ENCODE results near the gene ABCC3. TPM values are rescaled to one million over a fixed set of nuclear protein-coding genes. Genes with fewer than 3 reads are reported as not detected.
"Not testable (repeated sequence)": the region's sequence is repeated elsewhere in the genome, so short reads cannot be mapped to it uniquely, and the experiment has no call there.

The ABCC3 gene
- total RNA-seq, 1 donor from 2014 or later: not detected

DNA sequence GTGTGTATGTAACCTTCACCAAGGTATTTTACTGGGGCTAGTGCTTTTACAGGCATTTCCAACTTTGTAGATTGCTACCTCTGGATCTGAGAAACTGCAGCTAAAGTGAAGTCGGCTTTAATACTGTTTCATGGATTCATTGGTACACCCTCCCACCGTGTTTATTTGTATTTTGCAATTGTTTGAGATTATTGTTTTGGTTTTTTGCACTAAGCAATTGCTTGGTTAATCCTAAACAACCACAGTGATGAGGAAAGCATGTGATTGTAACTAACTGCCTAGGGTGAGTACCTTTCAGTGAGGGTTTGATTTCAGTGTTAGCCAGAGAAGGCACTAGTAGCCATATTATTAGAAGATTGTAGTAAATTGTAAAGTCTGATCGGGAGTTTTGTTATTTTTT is 88.1 kb downstream of the ABCC3 start:
- no peaks in the 10 kb centered on the region for H3K36me3 Mint-ChIP-seq (ENCODE audit: unreplicated experiment)
- peaks cover 20% of the 10 kb centered on the region for H3K4me1 Mint-ChIP-seq (ENCODE audit: low read depth, unreplicated experiment)
- TF ChIP-seq, protein P1, sequence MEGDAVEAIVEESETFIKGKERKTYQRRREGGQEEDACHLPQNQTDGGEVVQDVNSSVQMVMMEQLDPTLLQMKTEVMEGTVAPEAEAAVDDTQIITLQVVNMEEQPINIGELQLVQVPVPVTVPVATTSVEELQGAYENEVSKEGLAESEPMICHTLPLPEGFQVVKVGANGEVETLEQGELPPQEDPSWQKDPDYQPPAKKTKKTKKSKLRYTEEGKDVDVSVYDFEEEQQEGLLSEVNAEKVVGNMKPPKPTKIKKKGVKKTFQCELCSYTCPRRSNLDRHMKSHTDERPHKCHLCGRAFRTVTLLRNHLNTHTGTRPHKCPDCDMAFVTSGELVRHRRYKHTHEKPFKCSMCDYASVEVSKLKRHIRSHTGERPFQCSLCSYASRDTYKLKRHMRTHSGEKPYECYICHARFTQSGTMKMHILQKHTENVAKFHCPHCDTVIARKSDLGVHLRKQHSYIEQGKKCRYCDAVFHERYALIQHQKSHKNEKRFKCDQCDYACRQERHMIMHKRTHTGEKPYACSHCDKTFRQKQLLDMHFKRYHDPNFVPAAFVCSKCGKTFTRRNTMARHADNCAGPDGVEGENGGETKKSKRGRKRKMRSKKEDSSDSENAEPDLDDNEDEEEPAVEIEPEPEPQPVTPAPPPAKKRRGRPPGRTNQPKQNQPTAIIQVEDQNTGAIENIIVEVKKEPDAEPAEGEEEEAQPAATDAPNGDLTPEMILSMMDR (IDR thresholded peaks at IDR 0.05; ENCODE audit: partially characterized antibody, unreplicated experiment): no peak
- no peaks in the 10 kb centered on the region for H3K27me3 Mint-ChIP-seq (ENCODE audit: unreplicated experiment)
- no peaks in the 10 kb centered on the region for H3K9me3 Mint-ChIP-seq (ENCODE audit: unreplicated experiment)
- DNase-seq: no peak
- peak overlapping the region; percentile 91 for H3K4me3 Mint-ChIP-seq (ENCODE audit: unreplicated experiment)
- peak overlapping the region; percentile 36 for H3K27ac Mint-ChIP-seq (ENCODE audit: unreplicated experiment)

DNA sequence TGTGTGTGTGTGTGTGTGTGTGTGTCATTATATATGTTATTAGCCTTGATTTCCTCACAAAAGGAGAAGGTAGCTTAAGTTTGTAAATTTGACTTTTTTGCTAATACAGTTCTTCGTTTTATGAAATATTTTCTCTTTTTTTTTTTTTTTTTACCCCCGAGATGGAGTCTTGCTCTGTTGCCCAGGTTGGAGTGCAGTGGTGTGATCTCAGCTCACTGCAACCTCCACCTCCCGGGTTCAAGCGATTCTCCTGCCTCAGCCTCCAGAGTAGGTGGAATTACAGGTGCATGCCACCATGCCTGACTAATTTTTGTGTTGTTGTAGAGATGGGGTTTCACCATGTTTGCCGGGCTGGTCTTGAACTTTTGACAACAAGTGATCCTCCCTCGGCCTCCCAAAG is 89.9 kb downstream of the ABCC3 start:
- not testable (repeated sequence) for DNase-seq; H3K27me3 Mint-ChIP-seq (ENCODE audit: unreplicated experiment); H3K27ac Mint-ChIP-seq (ENCODE audit: unreplicated experiment); H3K9me3 Mint-ChIP-seq (ENCODE audit: unreplicated experiment); H3K36me3 Mint-ChIP-seq (ENCODE audit: unreplicated experiment); H3K4me3 Mint-ChIP-seq (ENCODE audit: unreplicated experiment)
- peaks cover 20% of the 10 kb centered on the region for H3K4me1 Mint-ChIP-seq (ENCODE audit: low read depth, unreplicated experiment)

DNA sequence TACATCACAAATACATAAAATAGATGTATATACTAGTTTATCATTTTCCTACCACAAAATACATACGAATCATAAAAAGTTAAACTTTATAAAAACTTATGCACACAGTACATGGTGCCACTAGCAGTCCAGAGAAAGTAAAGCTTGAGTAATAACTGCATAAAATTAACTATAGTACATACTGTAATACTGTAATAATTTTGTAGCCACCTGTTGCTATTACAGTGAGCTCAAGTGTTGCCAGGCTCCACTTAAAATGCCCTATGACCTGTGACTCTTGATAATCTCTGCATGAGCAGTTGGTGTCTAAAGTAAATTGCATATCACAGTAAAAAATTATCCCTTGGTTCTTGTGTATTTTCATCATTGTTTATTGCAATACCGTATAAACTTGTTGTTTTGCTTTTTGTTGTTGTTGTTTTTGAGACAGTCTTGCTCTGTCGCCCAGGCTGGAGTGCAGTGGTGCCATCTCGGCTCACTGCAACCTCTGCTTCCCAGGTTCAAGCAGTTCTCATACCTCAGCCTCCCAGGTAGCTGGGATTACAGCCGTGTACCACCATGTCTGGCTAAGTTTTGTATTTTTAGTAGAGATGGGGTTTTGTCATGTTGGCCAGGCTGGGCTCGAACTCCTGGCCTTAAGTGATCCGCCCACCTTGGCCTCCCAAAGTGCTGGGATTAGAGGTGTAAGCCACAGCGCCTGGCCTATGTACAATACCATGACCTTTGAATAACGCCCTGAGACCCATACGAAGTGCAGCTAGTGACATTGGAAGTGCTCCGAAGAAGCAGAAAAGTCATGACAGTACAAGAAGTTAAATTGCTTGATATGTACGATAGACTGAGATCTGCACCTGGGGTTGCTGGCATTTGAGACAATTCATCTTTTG is 91.3 kb downstream of the ABCC3 start:
- no peak overlapping the region for H3K4me3 Mint-ChIP-seq (ENCODE audit: unreplicated experiment)
- H3K4me1 Mint-ChIP-seq (ENCODE audit: low read depth, unreplicated experiment): peaks cover 20% of the 10 kb centered on the region
- DNase-seq: no peak
- H3K36me3 Mint-ChIP-seq (ENCODE audit: unreplicated experiment): no peaks in the 10 kb centered on the region
- no peak overlapping the region for H3K27ac Mint-ChIP-seq (ENCODE audit: unreplicated experiment)
- H3K9me3 Mint-ChIP-seq (ENCODE audit: unreplicated experiment): no peaks in the 10 kb centered on the region
- TF ChIP-seq, protein P1 (IDR thresholded peaks at IDR 0.05; ENCODE audit: partially characterized antibody, unreplicated experiment): no peak
- no peaks in the 10 kb centered on the region for H3K27me3 Mint-ChIP-seq (ENCODE audit: unreplicated experiment)

DNA sequence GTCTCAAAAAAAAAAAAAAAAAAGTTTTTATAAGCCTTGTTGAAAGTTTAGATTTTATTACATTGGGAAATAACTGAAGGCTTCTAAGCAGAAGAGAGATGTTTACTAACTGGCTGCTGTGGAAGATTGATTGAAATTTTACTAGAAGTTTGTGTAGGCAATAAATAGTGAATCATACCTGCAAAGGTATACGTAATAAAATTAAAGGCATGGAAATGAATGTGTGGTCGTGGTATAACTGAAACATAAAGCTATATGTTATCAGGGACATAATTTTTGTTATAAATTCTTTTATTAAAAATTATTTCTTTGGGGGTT is 93.4 kb downstream of the ABCC3 start:
- Mint-ChIP-seq H3K36me3 (ENCODE audit: unreplicated experiment) (no peaks in the 10 kb centered on the region), H3K4me1 (ENCODE audit: low read depth, unreplicated experiment) (peaks cover 11% of the 10 kb centered on the region), H3K4me3 (ENCODE audit: unreplicated experiment) (no peak overlapping the region), H3K27ac (ENCODE audit: unreplicated experiment) (no peak overlapping the region), H3K27me3 (ENCODE audit: unreplicated experiment) (no peaks in the 10 kb centered on the region), H3K9me3 (ENCODE audit: unreplicated experiment) (no peaks in the 10 kb centered on the region)
- TF ChIP-seq, protein P1 (IDR thresholded peaks at IDR 0.05; ENCODE audit: partially characterized antibody, unreplicated experiment): no peak
- no peak for DNase-seq

DNA sequence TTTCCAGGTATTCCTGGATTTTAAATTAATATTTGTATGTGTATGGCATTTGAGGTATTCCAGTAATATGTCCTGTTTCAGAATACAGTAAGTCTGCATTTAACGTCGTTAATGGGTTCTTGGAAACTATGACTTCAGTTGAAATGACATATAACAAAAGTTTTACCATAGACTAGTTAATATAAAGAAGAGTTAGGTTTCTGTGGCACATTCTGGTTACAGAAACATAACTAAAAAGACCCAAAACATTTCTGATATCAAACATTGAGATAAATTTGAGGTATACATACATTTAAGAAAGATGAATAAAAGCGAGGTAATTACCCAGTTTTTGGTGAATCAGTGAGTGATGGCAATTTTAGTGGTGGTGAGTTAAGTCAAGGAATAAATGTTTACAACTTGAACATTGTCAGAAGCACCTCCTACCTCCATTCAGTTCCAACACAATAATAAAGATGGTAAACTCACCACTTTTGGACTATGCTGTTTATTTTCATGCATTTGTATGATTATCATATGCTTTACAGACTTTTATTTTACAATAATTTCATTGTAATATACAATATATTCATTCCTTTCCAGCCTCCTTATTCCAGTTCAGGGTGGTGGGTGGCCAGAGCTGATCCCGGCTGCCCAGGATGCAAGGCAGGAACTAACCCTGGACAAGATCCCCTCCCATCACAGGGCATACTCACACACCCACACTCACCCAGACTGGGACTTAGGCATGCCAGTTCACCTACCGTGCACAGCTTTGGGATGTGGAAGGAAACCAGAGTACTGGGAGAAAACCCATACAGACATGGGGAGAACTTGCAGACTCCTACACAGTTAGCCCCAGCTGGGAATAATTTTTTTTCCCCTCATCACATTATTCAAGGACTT is 94.4 kb downstream of the ABCC3 start:
- DNase-seq: no peak
- H3K4me1 Mint-ChIP-seq (ENCODE audit: low read depth, unreplicated experiment): peaks cover 10% of the 10 kb centered on the region

More for the DNA sequence above, 94.4 kb downstream of the ABCC3 start:
- Mint-ChIP-seq H3K27me3 (ENCODE audit: unreplicated experiment) (no peaks in the 10 kb centered on the region), H3K36me3 (ENCODE audit: unreplicated experiment) (no peaks in the 10 kb centered on the region), H3K27ac (ENCODE audit: unreplicated experiment) (no peak overlapping the region), H3K9me3 (ENCODE audit: unreplicated experiment) (no peaks in the 10 kb centered on the region), H3K4me3 (ENCODE audit: unreplicated experiment) (no peak overlapping the region)
- TF ChIP-seq, protein P1 (IDR thresholded peaks at IDR 0.05; ENCODE audit: partially characterized antibody, unreplicated experiment): no peak
